Ishikawa (cell line): ENCODE measurements around the gene PLA2G15.
A peak's percentile ranks its signal among the peaks of the same experiment; 100 is the strongest.

Experiments used
- CEBPB ChIP-seq: IDR thresholded peaks from 2 replicates; pipeline ENCODE4 v1.6.1; 2012
- CREB1 ChIP-seq: IDR thresholded peaks from 2 replicates; pipeline ENCODE4 v1.6.1; 2012; ENCODE audit warnings: low read depth
- EGR1 ChIP-seq: IDR thresholded peaks from 2 replicates; pipeline ENCODE4 v1.6.1; 2012
- EP300 ChIP-seq: IDR thresholded peaks from 2 replicates; pipeline ENCODE4 v1.6.1; 2012; ENCODE audit warnings: borderline replicate concordance
- FOXM1 ChIP-seq: IDR thresholded peaks from 2 replicates; pipeline ENCODE4 v1.6.1; 2012; ENCODE audit warnings: low read depth, borderline replicate concordance
- MAX ChIP-seq: IDR thresholded peaks from 2 replicates; pipeline ENCODE4 v1.6.1; 2012
- NFIC ChIP-seq: IDR thresholded peaks from 2 replicates; pipeline ENCODE4 v1.6.1; 2012
- RAD21 ChIP-seq: IDR thresholded peaks from 2 replicates; pipeline ENCODE4 v1.6.1; 2012; ENCODE audit warnings: low read depth
- REST ChIP-seq: IDR thresholded peaks from 2 replicates; pipeline ENCODE4 v1.6.1; 2012; ENCODE audit warnings: low read depth, mild to moderate bottlenecking
- TAF1 ChIP-seq: IDR thresholded peaks from 2 replicates; pipeline ENCODE4 v1.6.1; 2012; ENCODE audit warnings: low read depth, mild to moderate bottlenecking
- TCF12 ChIP-seq: IDR thresholded peaks from 2 replicates; pipeline ENCODE4 v1.6.1; 2012; ENCODE audit warnings: low read depth
- TEAD4 ChIP-seq: IDR thresholded peaks from 2 replicates; pipeline ENCODE4 v1.6.1; 2012
- USF1 ChIP-seq: IDR thresholded peaks from 2 replicates; pipeline ENCODE4 v1.6.1; 2012
- YY1 ChIP-seq: IDR thresholded peaks from 2 replicates; pipeline ENCODE4 v1.6.1; 2012; ENCODE audit warnings: low read depth
- ZBTB7A ChIP-seq: IDR thresholded peaks from 2 replicates; pipeline ENCODE4 v1.6.1; 2012; ENCODE audit warnings: low read depth

The PLA2G15 gene

GRCh38 chr16:68257251-68257905, 12.2 kb downstream of the PLA2G15 start:
- TF ChIP-seq NFIC (no peak), TCF12 (no peak), MAX (no peak), REST (no peak), TAF1 (no peak), EGR1 (no peak)

GRCh38 chr16:68257906-68258800, 13.0 kb downstream of the PLA2G15 start:
- no peak for TF ChIP-seq CEBPB
- no peak for TF ChIP-seq TAF1
- TF ChIP-seq TCF12, result no peak
- TF ChIP-seq USF1, result peak; percentile 27; the same call in 1 of the 2 replicates
- peak; percentile 95 for TF ChIP-seq MAX
- TF ChIP-seq EGR1, result 0 out of 2 replicates have a peak, but pooled peaks have one; percentile 63
- TF ChIP-seq ZBTB7A, result no peak
- peak; percentile 66 for TF ChIP-seq TEAD4
- TF ChIP-seq REST, result no peak
- peak; percentile 31; the same call in 1 of the 2 replicates for TF ChIP-seq EP300
- no peak for TF ChIP-seq YY1
- no peak for TF ChIP-seq NFIC
- no peak for TF ChIP-seq CREB1
- TF ChIP-seq RAD21, result no peak
- no peak for TF ChIP-seq FOXM1

- TF ChIP-seq TEAD4 (no peak), ZBTB7A (no peak)
Measured at GRCh38 chr16:68259007-68259825, 14.0 kb downstream of the PLA2G15 start.

- TF ChIP-seq NFIC (no peak), ZBTB7A (0 out of 2 replicates have a peak, but pooled peaks have one; percentile 12)
Measured at GRCh38 chr16:68263559-68264127, 18.5 kb downstream of the PLA2G15 start.

GRCh38 chr16:68264128-68265077, 19.2 kb downstream of the PLA2G15 start, which contains the start of gene SLC7A6:
SLC7A6 (plus strand) TSS chr16:68264526; CDS start chr16:68274727, 10,201 bp downstream.
- no peak for TF ChIP-seq USF1
- peak; percentile 62 for TF ChIP-seq EGR1
- peak; percentile 34; the same call in 1 of the 2 replicates for TF ChIP-seq RAD21
- no peak; the same call in 1 of the 2 replicates for TF ChIP-seq TAF1
- peak; percentile 81 for TF ChIP-seq MAX
- TF ChIP-seq TEAD4, result peak; percentile 30
